NCI-H187 treated with DMSO at 0.1 percent for 48 hours (cell line): Measurements from ENCODE around the gene DCAKD.

Experiments
- DNase-seq: peaks from one replicate; lab custom pipeline; 2025; lab: John Stamatoyannopoulos, UW

The DCAKD gene

GRCh38 chr17:45001310-45001709 lies 50.1 kb downstream of the DCAKD start:
- no peak for DNase-seq

- no peak for DNase-seq
Observed at GRCh38 chr17:44999433-44999832, 52.0 kb downstream of the DCAKD start.

- DNase-seq, result no peak
Observed at GRCh38 chr17:44998646-44999045, 52.8 kb downstream of the DCAKD start.

GRCh38 chr17:44997733-44998520 lies 53.5 kb downstream of the DCAKD start:
- no peak for DNase-seq

GRCh38 chr17:44996304-44996703 lies 55.1 kb downstream of the DCAKD start:
- no peak for DNase-seq

GRCh38 chr17:44995436-44996001 lies 55.9 kb downstream of the DCAKD start:
- no peak for DNase-seq

- no peak for DNase-seq
Observed at GRCh38 chr17:44992242-44992939, 59.0 kb downstream of the DCAKD start.

GRCh38 chr17:44990994-44991393 lies 60.4 kb downstream of the DCAKD start:
- no peak for DNase-seq

GRCh38 chr17:44989552-44990138 lies 61.8 kb downstream of the DCAKD start:
- DNase-seq, result no peak

GRCh38 chr17:44988044-44988942 lies 63.1 kb downstream of the DCAKD start:
- DNase-seq, result no peak

- DNase-seq, result no peak
Observed at GRCh38 chr17:44983563-44983962, 67.9 kb downstream of the DCAKD start.

GRCh38 chr17:44982113-44982702 lies 69.2 kb downstream of the DCAKD start:
- no peak for DNase-seq

GRCh38 chr17:44981221-44981968 lies 70.0 kb downstream of the DCAKD start:
- DNase-seq, result no peak

GRCh38 chr17:44979426-44979995 lies 71.9 kb downstream of the DCAKD start:
- DNase-seq, result no peak

GRCh38 chr17:44978807-44979206 lies 72.6 kb downstream of the DCAKD start:
- DNase-seq, result no peak

- DNase-seq, result no peak
Observed at GRCh38 chr17:44977814-44978550, 73.5 kb downstream of the DCAKD start.

GRCh38 chr17:44977065-44977464 lies 74.4 kb downstream of the DCAKD start:
- no peak for DNase-seq

- DNase-seq, result no peak
Observed at GRCh38 chr17:44976206-44976605, 75.2 kb downstream of the DCAKD start.
